Gastroesophageal sphincter (tissue), 4 donors: ENCODE results near the gene MPHOSPH10. TPM values are rescaled to one million over a fixed set of nuclear protein-coding genes. Genes with fewer than 3 reads are reported as not detected.
A peak's percentile ranks its signal among the peaks of the same experiment; 100 is the strongest.

Experiments
- ATAC-seq: fragments of 150-250 bp; one replicate; pipeline ENCODE4 v1.9.1; 2016; ENCODE audit warnings: mild to moderate bottlenecking, moderate library complexity
- H3K27ac ChIP-seq, 4 donors: fragments of 200-600 bp; sonication (generic) in 3 of 4; 1 replicate in 3 of 4; 2 replicates in 1 of 4; pipeline ENCODE4 v1.5.1; 2016 to 2019
- H3K27me3 ChIP-seq: fragments of 200-600 bp; sonication (generic); one replicate; pipeline ENCODE4 v1.5.1; 2019
- H3K36me3 ChIP-seq, 2 donors: fragments of 200-600 bp; sonication (generic); one replicate each; pipeline ENCODE4 v1.5.1; 2019; ENCODE audit warnings: control low read depth in 1 of 2
- H3K4me1 ChIP-seq, 3 donors: fragments of 200-600 bp; sonication (generic); 1 replicate in 2 of 3; 2 replicates in 1 of 3; pipeline ENCODE4 v1.5.1; 2016 to 2019; ENCODE audit warnings: control low read depth in 2 of 3
- H3K4me3 ChIP-seq, 2 donors: fragments of 200-600 bp; sonication (generic); one replicate each; pipeline ENCODE4 v1.5.1; 2019; ENCODE audit warnings: mild to moderate bottlenecking in 1 of 2, moderate library complexity in 1 of 2
- H3K9me3 ChIP-seq, 3 donors: fragments of 200-600 bp; sonication (generic); one replicate each; pipeline ENCODE4 v1.5.1; 2017 to 2019; ENCODE audit warnings: control low read depth in 2 of 3
- CTCF ChIP-seq, 4 experiments: fragments of 200-600 bp in 2 of 4; fragments of 450-650 bp in 2 of 4; sonication (generic) in 1 of 4; IDR thresholded peaks; one replicate each; pipeline ENCODE4 v1.5.1; 2017 to 2019; ENCODE audit warnings: antibody characterized with exemption in 4 of 4, mild to moderate bottlenecking in 2 of 4, moderate library complexity in 2 of 4
- EP300 ChIP-seq: sonication (generic); formaldehyde crosslinking; IDR thresholded peaks from one replicate; pipeline ENCODE4 v1.6.1; 2017; ENCODE audit warnings: antibody characterized with exemption, mild to moderate bottlenecking
- POLR2A ChIP-seq, 2 donors: fragments of 450-650 bp; IDR thresholded peaks; one replicate each; pipeline ENCODE4 v1.6.1; 2017; ENCODE audit warnings: antibody characterized with exemption in 2 of 2, mild to moderate bottlenecking in 2 of 2, moderate library complexity in 1 of 2
- POLR2AphosphoS5 ChIP-seq: sonication (generic); formaldehyde crosslinking; IDR thresholded peaks from one replicate; pipeline ENCODE4 v1.6.1; 2017; ENCODE audit warnings: antibody characterized with exemption
- WGBS, 2 donors: methylation state at CpG; one replicate each; pipeline ENCODE4 v1.1.5; 2018; ENCODE audit warnings: low coverage in 1 of 2; 5-methylcytosine and 5-hydroxymethylcytosine counted together
- total RNA-seq, 4 donors: library from RNA; depleted of rRNA; stranded (reverse); fragments of >200 nt; gene quantifications; one replicate each; pipeline ENCODE4 v1.1.0, GENCODE V29; 2016

MPHOSPH10 gene
- total RNA-seq, 4 donors from 2014 or later = 16.2 to 24.6 (median 22.1) TPM

GRCh38 chr2:71122387-71123298 lies 7.8 kb upstream of the MPHOSPH10 start:
- TF ChIP-seq CTCF (IDR thresholded peaks at IDR 0.05) (no peak), POLR2AphosphoS5 (no peak)
- no peak overlapping the region for H3K4me3 ChIP-seq
- no peak overlapping the region for H3K27ac ChIP-seq
- WGBS, 2 donors = 83% methylated on average over 4 of the region's 7 CpGs
- H3K27me3 ChIP-seq = no peaks in the 10 kb centered on the region
- H3K36me3 ChIP-seq = peaks cover 0 to 60% of the 10 kb centered on the region in 2 donors
- ATAC-seq = no peak
- H3K9me3 ChIP-seq = no peaks in the 10 kb centered on the region
- H3K4me1 ChIP-seq = peaks cover 0 to 10% (median 0%) of the 10 kb centered on the region in 3 donors

GRCh38 chr2:71125506-71126294 lies 4.7 kb upstream of the MPHOSPH10 start:
- peaks cover 0 to 29% of the 10 kb centered on the region in 2 donors for H3K36me3 ChIP-seq
- ATAC-seq = no peak
- H3K9me3 ChIP-seq = no peaks in the 10 kb centered on the region
- no peak overlapping the region for H3K4me3 ChIP-seq
- H3K27me3 ChIP-seq = no peaks in the 10 kb centered on the region
- H3K27ac ChIP-seq = no peak overlapping the region
- peaks cover 0 to 27% (median 8%) of the 10 kb centered on the region in 3 donors for H3K4me1 ChIP-seq
- 88 to 96% methylated on average over 4 to 7 of the region's 7 CpGs for WGBS, 2 donors
- TF ChIP-seq POLR2A (IDR thresholded peaks at IDR 0.05) (no peak), CTCF (IDR thresholded peaks at IDR 0.05) (no peak), POLR2AphosphoS5 (no peak), EP300 (no peak)

- no peaks in the 10 kb centered on the region for H3K9me3 ChIP-seq
- TF ChIP-seq POLR2A (IDR thresholded peaks at IDR 0.05) (no peak), CTCF (IDR thresholded peaks at IDR 0.05) (no peak), POLR2AphosphoS5 (no peak), EP300 (no peak)
- no peak overlapping the region for H3K27ac ChIP-seq
- no peak for ATAC-seq
- 65 to 78% methylated on average over 3 of the region's 3 CpGs for WGBS, 2 donors
- H3K36me3 ChIP-seq = peaks cover 0 to 16% of the 10 kb centered on the region in 2 donors
- H3K4me3 ChIP-seq = no peak overlapping the region
- peaks cover 2 to 37% (median 15%) of the 10 kb centered on the region in 3 donors for H3K4me1 ChIP-seq
- H3K27me3 ChIP-seq = no peaks in the 10 kb centered on the region
Measured at GRCh38 chr2:71126957-71127356, 3.5 kb upstream of the MPHOSPH10 start.

- H3K4me1 ChIP-seq = peaks cover 4 to 51% (median 18%) of the 10 kb centered on the region in 3 donors
- no peaks in the 10 kb centered on the region for H3K27me3 ChIP-seq
- peak overlapping the region; percentile 76 to 98 (median 94) for H3K27ac ChIP-seq
- no peak for ATAC-seq
- TF ChIP-seq POLR2AphosphoS5 = peak; percentile 37
- no peak for TF ChIP-seq POLR2A (IDR thresholded peaks at IDR 0.05)
- 0 to 5% methylated on average over 16 to 17 of the region's 18 CpGs for WGBS, 2 donors
- peaks cover 0 to 12% of the 10 kb centered on the region in 2 donors for H3K36me3 ChIP-seq
- peak overlapping the region; percentile 64 to 76 for H3K4me3 ChIP-seq
- H3K9me3 ChIP-seq = no peaks in the 10 kb centered on the region
Measured at GRCh38 chr2:71129114-71129901, 1.1 kb upstream of the MPHOSPH10 start.

- ATAC-seq = peak; percentile 52
- Histone ChIP-seq H3K27me3 (no peaks in the 10 kb centered on the region), H3K27ac (peak overlapping the region; percentile 76 to 98 (median 94)), H3K9me3 (no peaks in the 10 kb centered on the region), H3K4me3 (peak overlapping the region; percentile 64 to 76), H3K36me3 (peaks cover 2 to 17% of the 10 kb centered on the region in 2 donors), H3K4me1 (peaks cover 4 to 51% (median 18%) of the 10 kb centered on the region in 3 donors)
- WGBS, 2 donors = 0% methylated on average over 3 of the region's 17 CpGs; no CpG with 5 or more reads in 1 of the 2 donors
- TF ChIP-seq POLR2A (IDR thresholded peaks at IDR 0.05) = no peak
- peak in 1 of 4 experiments; percentile 25 for TF ChIP-seq CTCF (IDR thresholded peaks at IDR 0.05)
- no peak for TF ChIP-seq EP300
- no peak for TF ChIP-seq POLR2AphosphoS5
Measured at GRCh38 chr2:71129902-71130151, 607 bp upstream of the MPHOSPH10 start.
